ENCODE results near the gene ZNF521.

ZNF521 gene

GRCh38 chr18:25175558-25176517 is 176.1 kb downstream of the ZNF521 start:
- TF ChIP-seq REST (IDR thresholded peaks at IDR 0.05; ENCODE audit: insufficient read depth in 1 of 2, low read depth in 2 of 2, low read length in 2 of 2): no peak
- TF ChIP-seq TAF1 (IDR thresholded peaks at IDR 0.05; ENCODE audit: borderline replicate concordance, insufficient read depth, low read length): no peak
- TF ChIP-seq POLR2AphosphoS5 (IDR thresholded peaks at IDR 0.05; ENCODE audit: low read depth, low read length): no peak

GRCh38 chr18:25174324-25174723 is 177.6 kb downstream of the ZNF521 start:
- TF ChIP-seq TAF1 (IDR thresholded peaks at IDR 0.05; ENCODE audit: borderline replicate concordance, insufficient read depth, low read length) (no peak), FOXP2 (optimal IDR thresholded peaks at IDR 0.05; ENCODE audit: borderline replicate concordance, extremely low read depth, extremely low read length, insufficient read depth) (no peak), REST (IDR thresholded peaks at IDR 0.05; ENCODE audit: insufficient read depth in 1 of 2, low read depth in 2 of 2, low read length in 2 of 2) (no peak), POLR2AphosphoS5 (IDR thresholded peaks at IDR 0.05; ENCODE audit: low read depth, low read length) (no peak), SIN3A (IDR thresholded peaks at IDR 0.05; ENCODE audit: borderline replicate concordance, insufficient read depth, low read length) (no peak)

- no peak for TF ChIP-seq REST (IDR thresholded peaks at IDR 0.05; ENCODE audit: insufficient read depth in 1 of 2, low read depth in 2 of 2, low read length in 2 of 2)
- TF ChIP-seq SIN3A (IDR thresholded peaks at IDR 0.05; ENCODE audit: borderline replicate concordance, insufficient read depth, low read length): no peak
- no peak for TF ChIP-seq POLR2AphosphoS5 (IDR thresholded peaks at IDR 0.05; ENCODE audit: low read depth, low read length)
- no peak for TF ChIP-seq FOXP2 (optimal IDR thresholded peaks at IDR 0.05; ENCODE audit: borderline replicate concordance, extremely low read depth, extremely low read length, insufficient read depth)
- TF ChIP-seq TAF1 (IDR thresholded peaks at IDR 0.05; ENCODE audit: borderline replicate concordance, insufficient read depth, low read length): no peak
Observed at GRCh38 chr18:25171334-25171733, 180.6 kb downstream of the ZNF521 start.

- TF ChIP-seq SIN3A (IDR thresholded peaks at IDR 0.05; ENCODE audit: borderline replicate concordance, insufficient read depth, low read length) (no peak), FOXP2 (optimal IDR thresholded peaks at IDR 0.05; ENCODE audit: borderline replicate concordance, extremely low read depth, extremely low read length, insufficient read depth) (no peak), TAF1 (IDR thresholded peaks at IDR 0.05; ENCODE audit: borderline replicate concordance, insufficient read depth, low read length) (no peak), REST (IDR thresholded peaks at IDR 0.05; ENCODE audit: insufficient read depth in 1 of 2, low read depth in 2 of 2, low read length in 2 of 2) (no peak), POLR2AphosphoS5 (IDR thresholded peaks at IDR 0.05; ENCODE audit: low read depth, low read length) (no peak)
Observed at GRCh38 chr18:25170402-25170801, 181.6 kb downstream of the ZNF521 start.

Measured in PFSK-1 (cell line).